GM19025 (cell line): Measurements from ENCODE around the gene ANKRD33B.

ENCODE experiments used
- ATAC-seq: cut with Tn5 transposase; IDR thresholded peaks from one replicate; pipeline ENCODE4 v1.9.1; 2021; ENCODE audit warnings: mild to moderate bottlenecking, low read depth, moderate library complexity; ENCODE audit not compliant: unreplicated experiment

Gene ANKRD33B

GRCh38 chr5:10577371-10578292 lies 13.8 kb downstream of the ANKRD33B start:
- peak; percentile 63 for ATAC-seq

GRCh38 chr5:10578293-10578665 lies 14.4 kb downstream of the ANKRD33B start:
- ATAC-seq = no peak

- ATAC-seq = peak; percentile 42
Observed at GRCh38 chr5:10578869-10579268, 15.0 kb downstream of the ANKRD33B start.

GRCh38 chr5:10579536-10580521 lies 16.0 kb downstream of the ANKRD33B start:
- ATAC-seq = no peak

- ATAC-seq = no peak
Observed at GRCh38 chr5:10580531-10581423, 16.9 kb downstream of the ANKRD33B start.

- ATAC-seq = no peak
Observed at GRCh38 chr5:10581424-10581748, 17.5 kb downstream of the ANKRD33B start.

GRCh38 chr5:10581867-10582511 lies 18.1 kb downstream of the ANKRD33B start:
- no peak for ATAC-seq

- no peak for ATAC-seq
Observed at GRCh38 chr5:10582512-10582897, 18.6 kb downstream of the ANKRD33B start.

- no peak for ATAC-seq
Observed at GRCh38 chr5:10583663-10584572, 20.0 kb downstream of the ANKRD33B start.

GRCh38 chr5:10584714-10585517 lies 21.0 kb downstream of the ANKRD33B start:
- ATAC-seq = no peak

GRCh38 chr5:10585518-10585915 lies 21.6 kb downstream of the ANKRD33B start:
- ATAC-seq = no peak

- ATAC-seq = no peak
Observed at GRCh38 chr5:10586008-10586407, 22.1 kb downstream of the ANKRD33B start.

GRCh38 chr5:10586555-10586954 lies 22.7 kb downstream of the ANKRD33B start:
- ATAC-seq = no peak

GRCh38 chr5:10588109-10588775 lies 24.4 kb downstream of the ANKRD33B start:
- no peak for ATAC-seq

GRCh38 chr5:10588779-10589447 lies 25.0 kb downstream of the ANKRD33B start:
- ATAC-seq = no peak

GRCh38 chr5:10590226-10590999 lies 26.5 kb downstream of the ANKRD33B start:
- ATAC-seq = no peak
